MM.1S (cell line): ENCODE results near the gene GRIK4.

Experiments used
- DNase-seq: peaks from one replicate; pipeline ENCODE4 v3.0.0-alpha.2; 2015
- H2AFZ ChIP-seq: fragments of 300-600 bp; sonication (generic); 2 replicates; pipeline ENCODE4 v1.6.0; 2016; ENCODE audit warnings: antibody characterized with exemption, low read length
- H3F3A ChIP-seq: fragments of 300-600 bp; sonication (generic); 2 replicates; pipeline ENCODE4 v1.6.1; 2016; ENCODE audit warnings: mild to moderate bottlenecking, antibody characterized with exemption, low read length, moderate library complexity, mixed read lengths; ENCODE audit not compliant: insufficient read depth
- H3K27ac ChIP-seq: fragments of 300-600 bp; sonication (generic); 2 replicates; pipeline ENCODE4 v1.5.1; 2016; ENCODE audit warnings: mild to moderate bottlenecking, low read length
- H3K27me3 ChIP-seq: fragments of 300-600 bp; sonication (generic); replicated peaks from 2 replicates; pipeline ENCODE4 v1.6.0; 2016; ENCODE audit warnings: low read length; ENCODE audit not compliant: insufficient read depth
- H3K36me3 ChIP-seq: fragments of 300-600 bp; sonication (generic); replicated peaks from 2 replicates; pipeline ENCODE4 v1.6.1; 2016; ENCODE audit warnings: mild to moderate bottlenecking, low read length, mixed read lengths; ENCODE audit not compliant: insufficient read depth
- H3K4me1 ChIP-seq: fragments of 300-600 bp; sonication (generic); 2 replicates; pipeline ENCODE4 v1.6.1; 2016; ENCODE audit warnings: low read length, mixed read lengths
- H3K4me2 ChIP-seq: fragments of 300-600 bp; sonication (generic); 2 replicates; pipeline ENCODE4 v1.6.0; 2016; ENCODE audit warnings: low read depth, low read length
- H3K4me3 ChIP-seq: fragments of 300-600 bp; sonication (generic); 2 replicates; pipeline ENCODE4 v1.5.1; 2016; ENCODE audit warnings: low read length, mixed read lengths
- H3K79me2 ChIP-seq: fragments of 300-600 bp; sonication (generic); 2 replicates; pipeline ENCODE4 v1.6.1; 2016; ENCODE audit warnings: mixed run types, low read length, mixed read lengths
- H3K9ac ChIP-seq: fragments of 300-600 bp; sonication (generic); 2 replicates; pipeline ENCODE4 v1.6.1; 2016; ENCODE audit warnings: low read length, mixed read lengths
- H3K9me2 ChIP-seq: fragments of 300-600 bp; sonication (generic); replicated peaks from 2 replicates; pipeline ENCODE4 v1.6.1; 2016; ENCODE audit warnings: mild to moderate bottlenecking, low read length, mixed read lengths; ENCODE audit not compliant: insufficient read depth
- H3K9me3 ChIP-seq: fragments of 300-600 bp; sonication (generic); replicated peaks from 2 replicates; pipeline ENCODE4 v1.6.1; 2016; ENCODE audit warnings: mild to moderate bottlenecking, low read length, mixed read lengths; ENCODE audit not compliant: insufficient read depth
- H4K20me1 ChIP-seq: fragments of 300-600 bp; sonication (generic); 2 replicates; pipeline ENCODE4 v1.6.1; 2016; ENCODE audit warnings: mild to moderate bottlenecking, low read length, moderate library complexity, mixed read lengths; ENCODE audit not compliant: insufficient read depth
- CTCF ChIP-seq: fragments of 300-600 bp; sonication (generic); IDR thresholded peaks from 2 replicates; pipeline ENCODE4 v1.5.1; 2016; ENCODE audit warnings: antibody characterized with exemption, low read length, mixed read lengths
- EZH2 ChIP-seq: fragments of 300-600 bp; sonication (generic); optimal IDR thresholded peaks from 2 replicates; pipeline ENCODE3; 2017; ENCODE audit warnings: low read depth, mild to moderate bottlenecking, antibody characterized with exemption, low read length, mixed read lengths
- EZH2phosphoT487 ChIP-seq: fragments of 300-600 bp; sonication (generic); IDR thresholded peaks from 2 replicates; pipeline ENCODE4 v1.6.1; 2018; ENCODE audit warnings: antibody characterized with exemption, low read length

Gene GRIK4

GRCh38 chr11:120590472-120590871 is 78.9 kb downstream of the GRIK4 start:
- Histone ChIP-seq H3K36me3 (no peaks in the 10 kb centered on the region), H3K4me3 (no peak overlapping the region), H3K4me2 (no peak overlapping the region), H3K4me1 (peaks cover 10% of the 10 kb centered on the region), H3K27me3 (no peaks in the 10 kb centered on the region), H3K79me2 (no peaks in the 10 kb centered on the region), H3K9ac (no peak overlapping the region), H3F3A (0 out of 2 replicates have a peak, but pooled peaks cover 4% of the 10 kb centered on the region), H4K20me1 (no peaks in the 10 kb centered on the region), H3K27ac (no peak overlapping the region), H3K9me3 (no peaks in the 10 kb centered on the region), H2AFZ (no peak overlapping the region), H3K9me2 (no peaks in the 10 kb centered on the region)
- DNase-seq, result no peak
- TF ChIP-seq EZH2phosphoT487, result no peak
- TF ChIP-seq EZH2, result no peak
- no peak for TF ChIP-seq CTCF

GRCh38 chr11:120594746-120595145 is 83.2 kb downstream of the GRIK4 start:
- Histone ChIP-seq H3K79me2 (no peaks in the 10 kb centered on the region), H3K9me2 (no peaks in the 10 kb centered on the region), H3F3A (0 out of 2 replicates have a peak, but pooled peaks cover 5% of the 10 kb centered on the region), H3K4me2 (no peak overlapping the region), H2AFZ (no peak overlapping the region), H3K27me3 (no peaks in the 10 kb centered on the region), H3K36me3 (no peaks in the 10 kb centered on the region), H3K4me1 (peaks cover 12% of the 10 kb centered on the region), H3K9me3 (no peaks in the 10 kb centered on the region), H3K9ac (no peak overlapping the region), H3K27ac (no peak overlapping the region), H3K4me3 (no peak overlapping the region), H4K20me1 (no peaks in the 10 kb centered on the region)
- no peak for TF ChIP-seq EZH2phosphoT487
- no peak for TF ChIP-seq CTCF
- TF ChIP-seq EZH2, result no peak
- DNase-seq, result peak; percentile 10

GRCh38 chr11:120595557-120595956 is 84.0 kb downstream of the GRIK4 start:
- DNase-seq, result no peak
- Histone ChIP-seq H3K27ac (no peak overlapping the region), H3K79me2 (no peaks in the 10 kb centered on the region), H3K4me2 (no peak overlapping the region), H4K20me1 (no peaks in the 10 kb centered on the region), H3K4me1 (peaks cover 12% of the 10 kb centered on the region), H3K9ac (no peak overlapping the region), H3K9me3 (no peaks in the 10 kb centered on the region), H3K36me3 (no peaks in the 10 kb centered on the region), H3K9me2 (no peaks in the 10 kb centered on the region), H3F3A (0 out of 2 replicates have a peak, but pooled peaks cover 5% of the 10 kb centered on the region), H3K4me3 (no peak overlapping the region), H3K27me3 (no peaks in the 10 kb centered on the region), H2AFZ (no peak overlapping the region)
- TF ChIP-seq EZH2phosphoT487 (no peak), CTCF (no peak), EZH2 (no peak)
